Gastroesophageal sphincter (tissue), 4 donors: Measurements from ENCODE around the gene SLF1. TPM values are rescaled to one million over a fixed set of nuclear protein-coding genes. Genes with fewer than 3 reads are reported as not detected.

Experiments
- ATAC-seq: fragments of 150-250 bp; one replicate; pipeline ENCODE4 v1.9.1; 2016; ENCODE audit warnings: mild to moderate bottlenecking, moderate library complexity
- H3K27ac ChIP-seq, 4 donors: fragments of 200-600 bp; sonication (generic) in 3 of 4; 1 replicate in 3 of 4; 2 replicates in 1 of 4; pipeline ENCODE4 v1.5.1; 2016 to 2019
- H3K27me3 ChIP-seq: fragments of 200-600 bp; sonication (generic); one replicate; pipeline ENCODE4 v1.5.1; 2019
- H3K36me3 ChIP-seq, 2 donors: fragments of 200-600 bp; sonication (generic); one replicate each; pipeline ENCODE4 v1.5.1; 2019; ENCODE audit warnings: control low read depth in 1 of 2
- H3K4me1 ChIP-seq, 3 donors: fragments of 200-600 bp; sonication (generic); 1 replicate in 2 of 3; 2 replicates in 1 of 3; pipeline ENCODE4 v1.5.1; 2016 to 2019; ENCODE audit warnings: control low read depth in 2 of 3
- H3K4me3 ChIP-seq, 2 donors: fragments of 200-600 bp; sonication (generic); one replicate each; pipeline ENCODE4 v1.5.1; 2019; ENCODE audit warnings: mild to moderate bottlenecking in 1 of 2, moderate library complexity in 1 of 2
- H3K9me3 ChIP-seq, 3 donors: fragments of 200-600 bp; sonication (generic); one replicate each; pipeline ENCODE4 v1.5.1; 2017 to 2019; ENCODE audit warnings: control low read depth in 2 of 3
- CTCF ChIP-seq, 4 experiments: fragments of 200-600 bp in 2 of 4; fragments of 450-650 bp in 2 of 4; sonication (generic) in 1 of 4; IDR thresholded peaks; one replicate each; pipeline ENCODE4 v1.5.1; 2017 to 2019; ENCODE audit warnings: antibody characterized with exemption in 4 of 4, mild to moderate bottlenecking in 2 of 4, moderate library complexity in 2 of 4
- EP300 ChIP-seq: sonication (generic); formaldehyde crosslinking; IDR thresholded peaks from one replicate; pipeline ENCODE4 v1.6.1; 2017; ENCODE audit warnings: antibody characterized with exemption, mild to moderate bottlenecking
- POLR2A ChIP-seq, 2 donors: fragments of 450-650 bp; IDR thresholded peaks; one replicate each; pipeline ENCODE4 v1.6.1; 2017; ENCODE audit warnings: antibody characterized with exemption in 2 of 2, mild to moderate bottlenecking in 2 of 2, moderate library complexity in 1 of 2
- POLR2AphosphoS5 ChIP-seq: sonication (generic); formaldehyde crosslinking; IDR thresholded peaks from one replicate; pipeline ENCODE4 v1.6.1; 2017; ENCODE audit warnings: antibody characterized with exemption
- WGBS, 2 donors: methylation state at CpG; one replicate each; pipeline ENCODE4 v1.1.5; 2018; ENCODE audit warnings: low coverage in 1 of 2; 5-methylcytosine and 5-hydroxymethylcytosine counted together
- total RNA-seq, 4 donors: library from RNA; depleted of rRNA; stranded (reverse); fragments of >200 nt; gene quantifications; one replicate each; pipeline ENCODE4 v1.1.0, GENCODE V29; 2016

Gene SLF1
- total RNA-seq, 4 donors from 2014 or later: 2.5 to 8.9 (median 3.6) TPM

- H3K4me1 ChIP-seq: no peaks in the 10 kb centered on the region
- no peak for TF ChIP-seq EP300
- no peak for TF ChIP-seq CTCF (IDR thresholded peaks at IDR 0.05)
- TF ChIP-seq POLR2AphosphoS5: no peak
- no peak for TF ChIP-seq POLR2A (IDR thresholded peaks at IDR 0.05)
- no peak for ATAC-seq
These were observed 93.3 kb downstream of the SLF1 start for GRCh38 chr5:94711785-94712184.

GRCh38 chr5:94715768-94716167 is 97.3 kb downstream of the SLF1 start:
- 77 to 89% methylated on average over 2 to 3 of the region's 3 CpGs for WGBS, 2 donors
- no peak for ATAC-seq
- TF ChIP-seq POLR2A (IDR thresholded peaks at IDR 0.05) (no peak), CTCF (IDR thresholded peaks at IDR 0.05) (no peak), EP300 (no peak), POLR2AphosphoS5 (no peak)
- Histone ChIP-seq H3K9me3 (no peaks in the 10 kb centered on the region), H3K27ac (no peak overlapping the region), H3K4me3 (no peak overlapping the region), H3K36me3 (peaks cover 0 to 15% of the 10 kb centered on the region in 2 donors), H3K4me1 (no peaks in the 10 kb centered on the region), H3K27me3 (no peaks in the 10 kb centered on the region)

More at GRCh38 chr5:94711785-94712184, 93.3 kb downstream of the SLF1 start:
- H3K27me3 ChIP-seq: no peaks in the 10 kb centered on the region
- peaks cover 0 to 41% of the 10 kb centered on the region in 2 donors for H3K36me3 ChIP-seq
- no peak overlapping the region for H3K4me3 ChIP-seq
- no peak overlapping the region for H3K27ac ChIP-seq
- no peaks in the 10 kb centered on the region for H3K9me3 ChIP-seq

- no peaks in the 10 kb centered on the region for H3K27me3 ChIP-seq
- H3K4me3 ChIP-seq: no peak overlapping the region
- no peaks in the 10 kb centered on the region for H3K36me3 ChIP-seq
- H3K4me1 ChIP-seq: no peaks in the 10 kb centered on the region
- H3K27ac ChIP-seq: no peak overlapping the region
- TF ChIP-seq POLR2A (IDR thresholded peaks at IDR 0.05) (no peak), POLR2AphosphoS5 (no peak), EP300 (no peak), CTCF (IDR thresholded peaks at IDR 0.05) (no peak)
- 60 to 62% methylated on average over 1 of the region's 1 CpG for WGBS, 2 donors
- no peaks in the 10 kb centered on the region for H3K9me3 ChIP-seq
- ATAC-seq: no peak
These were observed 106.7 kb downstream of the SLF1 start for GRCh38 chr5:94725142-94725541.

DNA sequence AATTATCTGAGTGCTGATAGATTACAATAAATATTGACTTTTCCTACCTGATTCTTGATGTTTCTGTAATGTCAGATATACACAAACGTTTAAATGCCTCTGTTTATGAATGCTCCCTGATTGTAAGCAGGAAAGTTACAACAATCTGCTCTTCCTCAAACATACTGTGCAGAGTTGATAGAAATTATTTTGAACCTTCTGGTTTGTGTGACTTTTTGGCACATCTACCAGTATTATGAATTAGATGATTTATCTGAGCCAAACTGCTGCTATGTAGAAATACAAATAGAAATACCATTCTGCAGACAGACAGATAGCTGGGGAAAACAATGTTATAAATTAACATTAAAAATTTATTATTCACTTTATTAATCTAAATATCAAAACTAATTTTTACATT is 113.0 kb downstream of the SLF1 start:
- Histone ChIP-seq H3K27me3 (no peaks in the 10 kb centered on the region), H3K9me3 (no peaks in the 10 kb centered on the region), H3K27ac (no peak overlapping the region), H3K4me1 (no peaks in the 10 kb centered on the region), H3K4me3 (no peak overlapping the region), H3K36me3 (no peaks in the 10 kb centered on the region)
- no peak for TF ChIP-seq EP300
- ATAC-seq: no peak
- 18 to 42% methylated on average over 1 of the region's 1 CpG for WGBS, 2 donors

DNA sequence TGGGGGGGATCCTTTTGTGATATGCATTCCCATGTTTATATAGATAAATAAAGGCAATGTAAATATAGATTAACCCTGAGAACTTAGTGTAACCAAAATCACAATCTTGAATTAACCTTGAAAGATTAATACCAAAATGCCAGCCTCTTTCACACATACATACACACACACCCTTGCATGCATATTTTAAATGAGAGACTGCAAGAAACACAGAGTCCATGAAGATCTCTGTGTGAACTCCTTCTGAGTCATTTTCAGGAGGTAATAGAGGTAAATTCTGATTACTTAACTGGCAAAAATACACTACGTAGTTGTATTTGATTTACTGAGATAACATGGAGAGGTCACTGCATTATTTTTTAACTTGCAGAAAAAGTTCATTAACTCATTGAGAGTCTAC is 118.0 kb downstream of the SLF1 start:
- no peaks in the 10 kb centered on the region for H3K36me3 ChIP-seq
- no peak for ATAC-seq
- TF ChIP-seq CTCF (IDR thresholded peaks at IDR 0.05): no peak
- H3K4me1 ChIP-seq: no peaks in the 10 kb centered on the region
- H3K4me3 ChIP-seq: no peak overlapping the region
- no peaks in the 10 kb centered on the region for H3K9me3 ChIP-seq
- WGBS, 2 donors: 78 to 100% methylated on average over 1 of the region's 1 CpG
- H3K27ac ChIP-seq: no peak overlapping the region
- H3K27me3 ChIP-seq: no peaks in the 10 kb centered on the region

GRCh38 chr5:94740286-94740685 is 121.8 kb downstream of the SLF1 start:
- Histone ChIP-seq H3K36me3 (no peaks in the 10 kb centered on the region), H3K4me1 (no peaks in the 10 kb centered on the region), H3K4me3 (no peak overlapping the region), H3K9me3 (no peaks in the 10 kb centered on the region), H3K27me3 (no peaks in the 10 kb centered on the region), H3K27ac (no peak overlapping the region)
- 60 to 61% methylated on average over 2 of the region's 2 CpGs for WGBS, 2 donors
- no peak for TF ChIP-seq POLR2AphosphoS5
- no peak for TF ChIP-seq EP300
- TF ChIP-seq CTCF (IDR thresholded peaks at IDR 0.05): no peak
- TF ChIP-seq POLR2A (IDR thresholded peaks at IDR 0.05): no peak
- ATAC-seq: no peak
